GM23248 (cell line): ENCODE measurements around the gene PTTG2. TPM values are rescaled to one million over a fixed set of nuclear protein-coding genes. Genes with fewer than 3 reads are reported as not detected.

Experiments
- DNase-seq: peaks from one replicate; pipeline ENCODE4 v3.0.0-alpha.2; 2015
- H2AFZ ChIP-seq: fragments of 200-600 bp; sonication (generic); 2 replicates; pipeline ENCODE4 v1.6.1; 2016; ENCODE audit warnings: antibody characterized with exemption
- H3F3A ChIP-seq: fragments of 200-600 bp; sonication (generic); 2 replicates; pipeline ENCODE4 v1.6.1; 2016; ENCODE audit warnings: mild to moderate bottlenecking, antibody characterized with exemption, mixed run types; ENCODE audit not compliant: insufficient read depth
- H3K27ac ChIP-seq: fragments of 200-600 bp; sonication (generic); 2 replicates; pipeline ENCODE4 v1.5.1; 2016; ENCODE audit warnings: mild to moderate bottlenecking
- H3K27me3 ChIP-seq: fragments of 200-600 bp; sonication (generic); replicated peaks from 2 replicates; pipeline ENCODE4 v1.6.1; 2016; ENCODE audit warnings: mild to moderate bottlenecking; ENCODE audit not compliant: insufficient read depth
- H3K36me3 ChIP-seq: fragments of 200-600 bp; sonication (generic); 2 replicates; pipeline ENCODE4 v1.6.1; 2016; ENCODE audit warnings: low read depth, mild to moderate bottlenecking
- H3K4me1 ChIP-seq: fragments of 200-600 bp; sonication (generic); 2 replicates; pipeline ENCODE4 v1.6.1; 2016; ENCODE audit warnings: mild to moderate bottlenecking; ENCODE audit not compliant: insufficient read depth
- H3K4me2 ChIP-seq: fragments of 200-600 bp; sonication (generic); one replicate; pipeline ENCODE4 v1.6.1; 2016; ENCODE audit warnings: mild to moderate bottlenecking; ENCODE audit not compliant: unreplicated experiment
- H3K4me3 ChIP-seq: fragments of 200-600 bp; sonication (generic); 2 replicates; pipeline ENCODE4 v1.5.1; 2016; ENCODE audit warnings: mild to moderate bottlenecking
- H3K79me2 ChIP-seq: fragments of 200-600 bp; sonication (generic); 2 replicates; pipeline ENCODE4 v1.6.1; 2016; ENCODE audit warnings: mild to moderate bottlenecking; ENCODE audit not compliant: insufficient read depth
- H3K9ac ChIP-seq: fragments of 200-600 bp; sonication (generic); 2 replicates; pipeline ENCODE4 v1.6.1; 2016; ENCODE audit warnings: mild to moderate bottlenecking
- H3K9me2 ChIP-seq: fragments of 200-600 bp; sonication (generic); 2 replicates; pipeline ENCODE4 v1.6.1; 2016; ENCODE audit warnings: mixed run types, mild to moderate bottlenecking, moderate library complexity; ENCODE audit not compliant: insufficient read depth
- H3K9me3 ChIP-seq: fragments of 200-600 bp; sonication (generic); one replicate; pipeline ENCODE4 v1.6.1; 2017; ENCODE audit warnings: low read depth
- H4K20me1 ChIP-seq: fragments of 200-600 bp; sonication (generic); 2 replicates; pipeline ENCODE4 v1.6.0; 2016; ENCODE audit not compliant: insufficient read depth
- EZH2 ChIP-seq: fragments of 200-600 bp; sonication (generic); IDR thresholded peaks from 2 replicates; pipeline ENCODE4 v1.6.1; 2018; ENCODE audit warnings: antibody characterized with exemption, mild to moderate bottlenecking; ENCODE audit not compliant: insufficient read depth, poor library complexity, severe bottlenecking
- EZH2phosphoT487 ChIP-seq: fragments of 200-600 bp; sonication (generic); IDR thresholded peaks from 2 replicates; pipeline ENCODE4 v1.6.1; 2018; ENCODE audit warnings: antibody characterized with exemption, moderate library complexity, mild to moderate bottlenecking, low read depth; ENCODE audit not compliant: insufficient read depth
- WGBS, 2 experiments: methylation state at CpG; one replicate each; pipeline ENCODE4 v1.1.6; 2015 to 2017; ENCODE audit warnings: low lambda C conversion rate in 2 of 2, low coverage in 1 of 2; ENCODE audit errors: missing lambda C conversion rate in 2 of 2; 5-methylcytosine and 5-hydroxymethylcytosine counted together
- in situ Hi-C: fragments of 300-500 bp; cut with MboI; formaldehyde crosslinking; loops from 2 replicates; pipeline ENCODE4 v1.15.0; 2020
- polyA plus RNA-seq: library from polyadenylated mRNA; unstranded; fragments of >200 nt; fragmentation: Nextera tagmentation; extraction: Ambion mirVana; gene quantifications from 2 replicates; pipeline ENCODE4 v1.2.1, GENCODE V29; 2016
- total RNA-seq: library from RNA; depleted of rRNA; stranded (reverse); fragments of >200 nt; shearing (Covaris generic); gene quantifications from 2 replicates; pipeline ENCODE4 v1.2.3, GENCODE V29; 2014

Gene PTTG2
- total and polyA plus RNA-seq, 2 experiments from 2014 or later = not detected

DNA sequence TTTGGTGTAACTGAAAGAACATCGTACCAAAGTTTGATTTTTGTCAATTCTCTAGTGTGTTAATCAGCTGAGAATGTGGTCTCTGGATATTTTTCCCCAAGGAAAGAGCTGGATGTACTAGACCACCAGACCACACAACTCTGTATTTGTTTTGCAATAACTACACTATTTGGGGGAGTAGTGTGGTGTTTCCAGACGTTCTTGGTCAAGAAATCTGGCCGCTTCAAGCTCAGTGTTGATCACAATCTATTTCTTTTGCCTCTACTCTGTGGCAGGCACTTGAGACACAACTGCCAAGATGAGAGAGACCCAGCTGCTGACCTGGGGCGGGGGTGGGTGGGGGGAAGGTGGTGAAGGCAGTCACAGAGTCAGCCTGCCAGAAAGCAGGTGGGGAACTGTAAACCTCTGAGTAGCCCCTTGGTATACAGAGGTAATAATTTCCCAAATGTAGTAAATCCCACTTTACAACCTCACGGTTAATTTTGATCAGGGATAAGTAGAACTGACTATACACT lies 30.6 kb downstream of the PTTG2 start:
- no peak overlapping the region for H2AFZ ChIP-seq
- H3K9me3 ChIP-seq = no peaks in the 10 kb centered on the region
- H4K20me1 ChIP-seq = no peaks in the 10 kb centered on the region
- no peak for DNase-seq
- H3K4me3 ChIP-seq = no peak overlapping the region
- no peaks in the 10 kb centered on the region for H3K4me1 ChIP-seq
- 84 to 93% methylated on average over 5 of the region's 5 CpGs for WGBS, 2 experiments
- no peaks in the 10 kb centered on the region for H3F3A ChIP-seq
- no peak overlapping the region for H3K4me2 ChIP-seq
- no peaks in the 10 kb centered on the region for H3K9me2 ChIP-seq
- in situ Hi-C loops = no loop called here
- TF ChIP-seq EZH2 = no peak
- TF ChIP-seq EZH2phosphoT487 = no peak
- H3K36me3 ChIP-seq = no peaks in the 10 kb centered on the region
- H3K79me2 ChIP-seq = no peaks in the 10 kb centered on the region
- H3K27me3 ChIP-seq = no peaks in the 10 kb centered on the region
- H3K27ac ChIP-seq = no peak overlapping the region
- no peak overlapping the region for H3K9ac ChIP-seq

DNA sequence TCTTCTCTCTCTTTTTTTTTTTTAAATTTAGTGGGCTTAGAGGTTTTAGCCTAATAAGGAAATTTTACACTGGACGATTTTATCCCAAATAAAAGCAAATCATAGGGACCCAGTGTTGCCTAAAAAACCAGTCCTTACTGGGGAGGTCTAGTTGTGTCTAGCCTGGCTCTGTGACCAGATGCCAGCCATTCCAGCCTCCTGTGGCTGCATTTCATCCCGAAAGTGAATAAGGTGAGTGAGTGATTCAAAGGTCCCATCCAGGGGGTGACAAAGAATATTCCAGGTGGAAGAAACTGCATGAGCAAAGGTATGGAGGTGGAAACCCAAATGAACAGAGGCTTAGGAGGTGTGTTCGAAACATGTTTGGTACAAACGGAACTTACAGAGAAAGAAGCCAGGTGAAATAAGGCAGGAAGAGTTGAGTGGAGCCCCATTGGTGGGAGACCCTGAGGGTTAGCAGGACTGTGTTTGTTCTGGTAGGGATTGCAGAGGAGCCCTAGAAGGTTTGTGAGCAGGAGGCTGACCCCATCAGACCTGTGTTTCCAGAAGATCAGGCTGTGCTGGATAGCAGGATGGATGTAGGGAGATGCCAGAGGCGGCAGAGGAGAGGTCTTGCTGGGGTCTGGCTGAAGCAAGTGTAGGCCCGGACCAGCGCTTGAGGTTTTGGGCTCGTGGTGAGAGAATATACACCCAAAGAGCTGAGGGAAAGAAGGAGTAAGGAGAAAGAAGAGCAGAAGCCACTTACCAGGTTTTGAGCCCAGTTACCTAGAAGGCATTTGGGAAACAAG lies 31.6 kb downstream of the PTTG2 start:
- H3F3A ChIP-seq = no peaks in the 10 kb centered on the region
- no peak for TF ChIP-seq EZH2phosphoT487
- TF ChIP-seq EZH2 = no peak
- H3K9me2 ChIP-seq = no peaks in the 10 kb centered on the region
- in situ Hi-C loops = no loop called here
- no peak overlapping the region for H3K4me2 ChIP-seq
- no peak overlapping the region for H3K4me3 ChIP-seq
- no peaks in the 10 kb centered on the region for H3K79me2 ChIP-seq
- no peaks in the 10 kb centered on the region for H3K4me1 ChIP-seq
- H3K27me3 ChIP-seq = no peaks in the 10 kb centered on the region
- DNase-seq = no peak
- no peak overlapping the region for H2AFZ ChIP-seq
- H3K36me3 ChIP-seq = no peaks in the 10 kb centered on the region
- no peaks in the 10 kb centered on the region for H4K20me1 ChIP-seq
- 96 to 100% methylated on average over 8 of the region's 8 CpGs for WGBS, 2 experiments
- H3K9me3 ChIP-seq = no peaks in the 10 kb centered on the region
- H3K9ac ChIP-seq = no peak overlapping the region
- no peak overlapping the region for H3K27ac ChIP-seq

DNA sequence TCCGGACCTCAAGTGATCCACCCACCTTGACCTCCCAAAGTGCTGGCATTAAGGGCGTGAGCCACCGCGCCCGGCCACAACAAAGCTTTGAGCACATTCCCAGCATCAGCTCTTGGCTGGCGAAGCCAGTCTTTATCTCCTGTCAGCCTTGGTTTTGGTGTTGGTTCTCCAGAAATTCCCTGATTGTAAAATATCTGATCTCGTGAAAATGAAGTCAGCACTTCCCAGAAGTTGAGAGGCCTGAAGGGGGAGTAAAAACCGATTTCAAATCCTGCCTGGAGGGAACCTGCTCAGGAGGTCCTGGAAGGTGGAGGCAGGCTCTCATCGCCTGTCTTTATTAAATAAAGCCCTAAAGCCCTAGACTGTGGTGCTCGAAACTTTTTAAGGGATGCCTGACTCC lies 33.6 kb downstream of the PTTG2 start:
- H4K20me1 ChIP-seq = no peaks in the 10 kb centered on the region

DNA sequence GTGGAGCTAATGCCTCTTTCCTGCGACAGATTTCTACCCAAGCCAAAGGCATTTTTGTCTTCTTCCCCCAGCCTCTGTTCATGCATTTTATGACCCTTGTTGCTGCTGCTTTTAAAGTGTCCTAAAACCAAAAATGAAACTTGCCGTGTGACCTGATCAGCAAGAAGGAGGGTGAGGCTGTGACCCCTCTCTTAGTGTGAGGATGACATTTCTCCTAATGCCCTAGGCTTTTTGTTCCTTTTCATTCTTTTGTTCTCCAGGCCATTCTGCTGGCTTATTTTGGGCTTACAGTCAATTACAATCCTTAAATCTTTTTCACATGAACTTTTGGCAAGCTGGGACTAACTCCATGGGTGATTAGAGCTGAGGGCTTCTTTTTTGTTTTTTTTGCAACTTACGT lies 34.4 kb downstream of the PTTG2 start:
- Histone ChIP-seq H3K27ac (no peak overlapping the region), H3K4me1 (no peaks in the 10 kb centered on the region), H3K36me3 (no peaks in the 10 kb centered on the region), H3K9me2 (no peaks in the 10 kb centered on the region), H3K4me3 (no peak overlapping the region), H3K79me2 (no peaks in the 10 kb centered on the region), H3K27me3 (no peaks in the 10 kb centered on the region), H2AFZ (no peak overlapping the region), H4K20me1 (no peaks in the 10 kb centered on the region), H3K4me2 (no peak overlapping the region), H3K9me3 (no peaks in the 10 kb centered on the region), H3K9ac (no peak overlapping the region), H3F3A (no peaks in the 10 kb centered on the region)
- no peak for DNase-seq
- TF ChIP-seq EZH2phosphoT487 (no peak), EZH2 (no peak)
- WGBS, 2 experiments = 79 to 81% methylated on average over 3 of the region's 3 CpGs
- in situ Hi-C loops = no loop called here

More for the DNA sequence above, 33.6 kb downstream of the PTTG2 start:
- Histone ChIP-seq H3F3A (no peaks in the 10 kb centered on the region), H3K9ac (no peak overlapping the region), H3K4me1 (no peaks in the 10 kb centered on the region), H3K4me3 (no peak overlapping the region), H2AFZ (no peak overlapping the region), H3K36me3 (no peaks in the 10 kb centered on the region), H3K9me2 (no peaks in the 10 kb centered on the region), H3K79me2 (no peaks in the 10 kb centered on the region), H3K9me3 (no peaks in the 10 kb centered on the region), H3K27ac (no peak overlapping the region), H3K27me3 (no peaks in the 10 kb centered on the region), H3K4me2 (no peak overlapping the region)
- no peak for DNase-seq
- no peak for TF ChIP-seq EZH2
- TF ChIP-seq EZH2phosphoT487 = no peak
- in situ Hi-C loops = no loop called here
- WGBS, 2 experiments = 91% methylated on average over 10 of the region's 10 CpGs
